GM23338 (cell line): ENCODE measurements around the gene PRDX6. TPM values are rescaled to one million over a fixed set of nuclear protein-coding genes. Genes with fewer than 3 reads are reported as not detected.

ENCODE experiments used
- ATAC-seq: fragments of 200-7000 bp; cut with Tn5 transposase; 3 replicates; pipeline ENCODE4 v1.9.1; 2020
- DNase-seq: peaks from one replicate; pipeline ENCODE4 v3.0.0-alpha.2; 2015; ENCODE audit warnings: low spot score
- H2AFZ ChIP-seq: fragments of 200-600 bp; sonication (generic); 2 replicates; pipeline ENCODE4 v1.8.0; 2016; ENCODE audit warnings: antibody characterized with exemption, mild to moderate bottlenecking, moderate library complexity
- H3F3A ChIP-seq: fragments of 200-600 bp; sonication (generic); replicated peaks from 2 replicates; pipeline ENCODE4 v1.8.0; 2017; ENCODE audit warnings: antibody characterized with exemption, mixed run types, low read depth
- H3K27ac ChIP-seq: fragments of 200-600 bp; sonication (generic); 2 replicates; pipeline ENCODE4 v1.6.1; 2016; ENCODE audit warnings: low read depth
- H3K27me3 ChIP-seq: fragments of 200-600 bp; sonication (generic); 2 replicates; pipeline ENCODE4 v1.8.0; 2016; ENCODE audit warnings: mild to moderate bottlenecking, mixed run types, moderate library complexity; ENCODE audit not compliant: insufficient read depth
- H3K36me3 ChIP-seq: fragments of 200-600 bp; sonication (generic); 2 replicates; pipeline ENCODE4 v1.8.0; 2016; ENCODE audit warnings: mild to moderate bottlenecking; ENCODE audit not compliant: insufficient read depth
- H3K4me1 ChIP-seq: fragments of 200-600 bp; sonication (generic); 2 replicates; pipeline ENCODE4 v1.8.0; 2016; ENCODE audit warnings: mild to moderate bottlenecking, moderate library complexity; ENCODE audit not compliant: insufficient read depth
- H3K4me2 ChIP-seq: fragments of 200-600 bp; sonication (generic); 2 replicates; pipeline ENCODE4 v1.7.1; 2017; ENCODE audit warnings: mixed run types
- H3K4me3 ChIP-seq: fragments of 200-600 bp; sonication (generic); 2 replicates; pipeline ENCODE4 v1.6.1; 2016; ENCODE audit warnings: mixed run types
- H3K79me2 ChIP-seq: fragments of 200-600 bp; sonication (generic); replicated peaks from 2 replicates; pipeline ENCODE4 v1.8.0; 2017; ENCODE audit warnings: mild to moderate bottlenecking; ENCODE audit not compliant: insufficient read depth
- H3K9me2 ChIP-seq: fragments of 200-600 bp; sonication (generic); 2 replicates; pipeline ENCODE4 v1.8.0; 2017; ENCODE audit not compliant: insufficient read depth
- H4K20me1 ChIP-seq: fragments of 200-600 bp; sonication (generic); replicated peaks from 2 replicates; pipeline ENCODE4 v1.8.0; 2017; ENCODE audit warnings: mild to moderate bottlenecking; ENCODE audit not compliant: insufficient read depth
- H3K27ac Mint-ChIP-seq: 2 replicates; pipeline ENCODE4 v1.8.0; 2020; ENCODE audit warnings: inconsistent platforms, mild to moderate bottlenecking, moderate library complexity, mixed read lengths
- H3K27me3 Mint-ChIP-seq: 3 replicates; pipeline ENCODE4 v1.8.0; 2022; ENCODE audit warnings: low read depth, mild to moderate bottlenecking, moderate library complexity, mixed read lengths, inconsistent platforms; ENCODE audit not compliant: insufficient read depth, poor library complexity
- H3K36me3 Mint-ChIP-seq: 3 replicates; pipeline ENCODE4 v1.8.0; 2021; ENCODE audit warnings: low read depth, mild to moderate bottlenecking, inconsistent platforms, moderate library complexity, mixed read lengths
- H3K4me1 Mint-ChIP-seq: 3 replicates; pipeline ENCODE4 v1.8.0; 2020; ENCODE audit warnings: mild to moderate bottlenecking, inconsistent platforms, mixed read lengths
- H3K4me3 Mint-ChIP-seq: 3 replicates; pipeline ENCODE4 v1.8.0; 2021; ENCODE audit warnings: moderate library complexity, mild to moderate bottlenecking, inconsistent platforms, mixed read lengths
- H3K9me3 Mint-ChIP-seq: 3 replicates; pipeline ENCODE4 v1.8.0; 2020; ENCODE audit warnings: moderate library complexity, mild to moderate bottlenecking, inconsistent platforms, mixed read lengths
- EZH2phosphoT487 ChIP-seq: fragments of 200-600 bp; sonication (generic); IDR thresholded peaks from one replicate; pipeline ENCODE4 v1.8.1; 2018; ENCODE audit warnings: antibody characterized with exemption; ENCODE audit not compliant: unreplicated experiment
- NANOG ChIP-seq: IDR thresholded peaks from 2 replicates; pipeline ENCODE4 v1.6.1; 2016; ENCODE audit warnings: antibody characterized with exemption, borderline replicate concordance
- POLR2AphosphoS5 ChIP-seq: IDR thresholded peaks from 2 replicates; pipeline ENCODE4 v1.6.1; 2016; ENCODE audit warnings: antibody characterized with exemption, low read depth
- polyA plus RNA-seq: library from polyadenylated mRNA; unstranded; fragments of >200 nt; fragmentation: Nextera tagmentation; extraction: Ambion mirVana; gene quantifications from 2 replicates; pipeline ENCODE4 v1.2.1, GENCODE V29; 2016
- total RNA-seq: library from RNA; depleted of rRNA; stranded (reverse); fragments of >200 nt; shearing (Covaris generic); gene quantifications from 2 replicates; pipeline ENCODE4 v1.2.3, GENCODE V29; 2014
- TF ChIP-seq, protein P1 (sequence below), 2 experiments: fragments of 200-600 bp in 1 of 2; sonication (generic) in 1 of 2; conservative IDR thresholded peaks; 2 replicates each; pipeline versions ENCODE4 v1.5.1 to v1.6.1; 2016 to 2017; ENCODE audit warnings: antibody characterized with exemption in 2 of 2, low read depth in 2 of 2, mild to moderate bottlenecking in 2 of 2, moderate library complexity in 1 of 2
- TF ChIP-seq, protein P2 (sequence below): IDR thresholded peaks from 2 replicates; pipeline ENCODE4 v1.6.1; 2016; ENCODE audit warnings: antibody characterized with exemption
- TF ChIP-seq, protein P3 (sequence below): IDR thresholded peaks from one replicate; pipeline ENCODE4 v1.6.1; 2018; ENCODE audit warnings: antibody characterized with exemption; ENCODE audit not compliant: unreplicated experiment
- TF ChIP-seq, protein P4 (sequence below): fragments of 250-450 bp; sonication (Bioruptor Pico); IDR thresholded peaks from 2 replicates; pipeline ENCODE4 v1.5.0; 2020; ENCODE audit warnings: mild to moderate bottlenecking, moderate library complexity

The PRDX6 gene
- total and polyA plus RNA-seq, 2 experiments from 2014 or later = 516 to 746 TPM

DNA sequence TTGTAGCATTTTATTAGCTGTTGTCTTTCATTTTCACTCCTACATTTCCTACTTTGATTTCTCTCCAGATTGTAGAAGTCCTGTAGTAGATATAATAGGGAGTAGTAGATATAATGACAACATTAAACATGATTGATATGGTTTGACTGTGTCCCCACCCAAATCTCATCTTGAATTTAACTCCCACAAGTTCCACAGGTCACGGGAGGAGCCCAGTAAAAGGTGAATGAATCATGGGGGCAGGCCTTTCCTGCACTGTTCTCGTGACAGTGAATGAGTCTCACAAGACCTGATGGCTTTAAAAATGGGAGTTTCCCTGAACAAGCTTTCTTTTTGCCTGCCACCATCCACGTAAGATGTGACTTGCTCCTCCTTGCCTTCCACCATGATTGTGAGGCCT, 7.5 kb upstream of the PRDX6 start:
- Histone ChIP-seq H3K27ac (no peak overlapping the region), H3K79me2 (peaks cover 67% of the 10 kb centered on the region), H3K27me3 (no peaks in the 10 kb centered on the region), H3K4me3 (no peak overlapping the region), H2AFZ (no peak overlapping the region), H4K20me1 (no peaks in the 10 kb centered on the region), H3K4me1 (no peaks in the 10 kb centered on the region), H3K9me2 (peaks cover 4% of the 10 kb centered on the region; the same call in 1 of the 2 replicates), H3F3A (no peaks in the 10 kb centered on the region), H3K4me2 (no peak overlapping the region), H3K36me3 (peaks cover 29% of the 10 kb centered on the region)
- DNase-seq = no peak
- TF ChIP-seq, protein P1, sequence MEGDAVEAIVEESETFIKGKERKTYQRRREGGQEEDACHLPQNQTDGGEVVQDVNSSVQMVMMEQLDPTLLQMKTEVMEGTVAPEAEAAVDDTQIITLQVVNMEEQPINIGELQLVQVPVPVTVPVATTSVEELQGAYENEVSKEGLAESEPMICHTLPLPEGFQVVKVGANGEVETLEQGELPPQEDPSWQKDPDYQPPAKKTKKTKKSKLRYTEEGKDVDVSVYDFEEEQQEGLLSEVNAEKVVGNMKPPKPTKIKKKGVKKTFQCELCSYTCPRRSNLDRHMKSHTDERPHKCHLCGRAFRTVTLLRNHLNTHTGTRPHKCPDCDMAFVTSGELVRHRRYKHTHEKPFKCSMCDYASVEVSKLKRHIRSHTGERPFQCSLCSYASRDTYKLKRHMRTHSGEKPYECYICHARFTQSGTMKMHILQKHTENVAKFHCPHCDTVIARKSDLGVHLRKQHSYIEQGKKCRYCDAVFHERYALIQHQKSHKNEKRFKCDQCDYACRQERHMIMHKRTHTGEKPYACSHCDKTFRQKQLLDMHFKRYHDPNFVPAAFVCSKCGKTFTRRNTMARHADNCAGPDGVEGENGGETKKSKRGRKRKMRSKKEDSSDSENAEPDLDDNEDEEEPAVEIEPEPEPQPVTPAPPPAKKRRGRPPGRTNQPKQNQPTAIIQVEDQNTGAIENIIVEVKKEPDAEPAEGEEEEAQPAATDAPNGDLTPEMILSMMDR (conservative IDR thresholded peaks at IDR 0.05; ENCODE audit: low read depth in 2 of 2) = no peak
- TF ChIP-seq EZH2phosphoT487 = no peak
- TF ChIP-seq, protein P2, sequence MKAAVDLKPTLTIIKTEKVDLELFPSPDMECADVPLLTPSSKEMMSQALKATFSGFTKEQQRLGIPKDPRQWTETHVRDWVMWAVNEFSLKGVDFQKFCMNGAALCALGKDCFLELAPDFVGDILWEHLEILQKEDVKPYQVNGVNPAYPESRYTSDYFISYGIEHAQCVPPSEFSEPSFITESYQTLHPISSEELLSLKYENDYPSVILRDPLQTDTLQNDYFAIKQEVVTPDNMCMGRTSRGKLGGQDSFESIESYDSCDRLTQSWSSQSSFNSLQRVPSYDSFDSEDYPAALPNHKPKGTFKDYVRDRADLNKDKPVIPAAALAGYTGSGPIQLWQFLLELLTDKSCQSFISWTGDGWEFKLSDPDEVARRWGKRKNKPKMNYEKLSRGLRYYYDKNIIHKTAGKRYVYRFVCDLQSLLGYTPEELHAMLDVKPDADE = no peak
- Mint-ChIP-seq H3K27me3 (no peaks in the 10 kb centered on the region), H3K4me3 (no peak overlapping the region), H3K27ac (no peak overlapping the region), H3K9me3 (peaks cover 63% of the 10 kb centered on the region), H3K4me1 (no peaks in the 10 kb centered on the region), H3K36me3 (peaks cover 84% of the 10 kb centered on the region)
- no peak for ATAC-seq

DNA sequence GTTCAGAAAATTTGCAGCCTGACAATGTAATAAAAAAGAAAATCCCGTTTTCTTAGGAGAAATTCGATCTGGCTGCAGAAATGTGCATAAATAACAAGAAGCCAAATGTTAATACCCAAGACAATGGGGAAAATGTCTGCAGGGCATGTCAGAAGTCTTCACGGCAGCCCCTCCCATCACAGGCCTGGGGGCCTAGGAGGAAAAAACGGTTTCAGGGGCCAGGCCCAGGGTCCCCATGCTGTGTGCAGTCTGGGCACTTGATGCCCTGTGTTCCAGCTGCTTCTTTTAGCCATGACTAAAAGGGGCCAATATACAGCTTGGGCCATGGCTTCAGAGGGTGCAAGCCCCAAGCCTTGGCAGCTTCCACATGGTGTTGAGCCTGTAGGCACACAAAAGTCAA, 6.5 kb upstream of the PRDX6 start:
- DNase-seq = peak; percentile 16
- Histone ChIP-seq H3K36me3 (peaks cover 29% of the 10 kb centered on the region), H3K79me2 (peaks cover 64% of the 10 kb centered on the region), H3K4me3 (no peak overlapping the region), H2AFZ (no peak overlapping the region), H3K9me2 (peaks cover 4% of the 10 kb centered on the region; the same call in 1 of the 2 replicates), H4K20me1 (no peaks in the 10 kb centered on the region), H3K27me3 (no peaks in the 10 kb centered on the region), H3K27ac (no peak overlapping the region), H3K4me1 (peaks cover 6% of the 10 kb centered on the region; the same call in 1 of the 2 replicates), H3F3A (no peaks in the 10 kb centered on the region), H3K4me2 (no peak overlapping the region)
- Mint-ChIP-seq H3K4me3 (no peak overlapping the region), H3K27ac (no peak overlapping the region), H3K9me3 (peaks cover 56% of the 10 kb centered on the region), H3K27me3 (no peaks in the 10 kb centered on the region), H3K4me1 (peaks cover 1% of the 10 kb centered on the region; the same call in 2 of the 3 replicates), H3K36me3 (peaks cover 80% of the 10 kb centered on the region)
- ATAC-seq = no peak
- TF ChIP-seq, protein P2 = no peak
- TF ChIP-seq, protein P3, sequence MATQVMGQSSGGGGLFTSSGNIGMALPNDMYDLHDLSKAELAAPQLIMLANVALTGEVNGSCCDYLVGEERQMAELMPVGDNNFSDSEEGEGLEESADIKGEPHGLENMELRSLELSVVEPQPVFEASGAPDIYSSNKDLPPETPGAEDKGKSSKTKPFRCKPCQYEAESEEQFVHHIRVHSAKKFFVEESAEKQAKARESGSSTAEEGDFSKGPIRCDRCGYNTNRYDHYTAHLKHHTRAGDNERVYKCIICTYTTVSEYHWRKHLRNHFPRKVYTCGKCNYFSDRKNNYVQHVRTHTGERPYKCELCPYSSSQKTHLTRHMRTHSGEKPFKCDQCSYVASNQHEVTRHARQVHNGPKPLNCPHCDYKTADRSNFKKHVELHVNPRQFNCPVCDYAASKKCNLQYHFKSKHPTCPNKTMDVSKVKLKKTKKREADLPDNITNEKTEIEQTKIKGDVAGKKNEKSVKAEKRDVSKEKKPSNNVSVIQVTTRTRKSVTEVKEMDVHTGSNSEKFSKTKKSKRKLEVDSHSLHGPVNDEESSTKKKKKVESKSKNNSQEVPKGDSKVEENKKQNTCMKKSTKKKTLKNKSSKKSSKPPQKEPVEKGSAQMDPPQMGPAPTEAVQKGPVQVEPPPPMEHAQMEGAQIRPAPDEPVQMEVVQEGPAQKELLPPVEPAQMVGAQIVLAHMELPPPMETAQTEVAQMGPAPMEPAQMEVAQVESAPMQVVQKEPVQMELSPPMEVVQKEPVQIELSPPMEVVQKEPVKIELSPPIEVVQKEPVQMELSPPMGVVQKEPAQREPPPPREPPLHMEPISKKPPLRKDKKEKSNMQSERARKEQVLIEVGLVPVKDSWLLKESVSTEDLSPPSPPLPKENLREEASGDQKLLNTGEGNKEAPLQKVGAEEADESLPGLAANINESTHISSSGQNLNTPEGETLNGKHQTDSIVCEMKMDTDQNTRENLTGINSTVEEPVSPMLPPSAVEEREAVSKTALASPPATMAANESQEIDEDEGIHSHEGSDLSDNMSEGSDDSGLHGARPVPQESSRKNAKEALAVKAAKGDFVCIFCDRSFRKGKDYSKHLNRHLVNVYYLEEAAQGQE = no peak
- TF ChIP-seq POLR2AphosphoS5 = no peak
- TF ChIP-seq, protein P4, sequence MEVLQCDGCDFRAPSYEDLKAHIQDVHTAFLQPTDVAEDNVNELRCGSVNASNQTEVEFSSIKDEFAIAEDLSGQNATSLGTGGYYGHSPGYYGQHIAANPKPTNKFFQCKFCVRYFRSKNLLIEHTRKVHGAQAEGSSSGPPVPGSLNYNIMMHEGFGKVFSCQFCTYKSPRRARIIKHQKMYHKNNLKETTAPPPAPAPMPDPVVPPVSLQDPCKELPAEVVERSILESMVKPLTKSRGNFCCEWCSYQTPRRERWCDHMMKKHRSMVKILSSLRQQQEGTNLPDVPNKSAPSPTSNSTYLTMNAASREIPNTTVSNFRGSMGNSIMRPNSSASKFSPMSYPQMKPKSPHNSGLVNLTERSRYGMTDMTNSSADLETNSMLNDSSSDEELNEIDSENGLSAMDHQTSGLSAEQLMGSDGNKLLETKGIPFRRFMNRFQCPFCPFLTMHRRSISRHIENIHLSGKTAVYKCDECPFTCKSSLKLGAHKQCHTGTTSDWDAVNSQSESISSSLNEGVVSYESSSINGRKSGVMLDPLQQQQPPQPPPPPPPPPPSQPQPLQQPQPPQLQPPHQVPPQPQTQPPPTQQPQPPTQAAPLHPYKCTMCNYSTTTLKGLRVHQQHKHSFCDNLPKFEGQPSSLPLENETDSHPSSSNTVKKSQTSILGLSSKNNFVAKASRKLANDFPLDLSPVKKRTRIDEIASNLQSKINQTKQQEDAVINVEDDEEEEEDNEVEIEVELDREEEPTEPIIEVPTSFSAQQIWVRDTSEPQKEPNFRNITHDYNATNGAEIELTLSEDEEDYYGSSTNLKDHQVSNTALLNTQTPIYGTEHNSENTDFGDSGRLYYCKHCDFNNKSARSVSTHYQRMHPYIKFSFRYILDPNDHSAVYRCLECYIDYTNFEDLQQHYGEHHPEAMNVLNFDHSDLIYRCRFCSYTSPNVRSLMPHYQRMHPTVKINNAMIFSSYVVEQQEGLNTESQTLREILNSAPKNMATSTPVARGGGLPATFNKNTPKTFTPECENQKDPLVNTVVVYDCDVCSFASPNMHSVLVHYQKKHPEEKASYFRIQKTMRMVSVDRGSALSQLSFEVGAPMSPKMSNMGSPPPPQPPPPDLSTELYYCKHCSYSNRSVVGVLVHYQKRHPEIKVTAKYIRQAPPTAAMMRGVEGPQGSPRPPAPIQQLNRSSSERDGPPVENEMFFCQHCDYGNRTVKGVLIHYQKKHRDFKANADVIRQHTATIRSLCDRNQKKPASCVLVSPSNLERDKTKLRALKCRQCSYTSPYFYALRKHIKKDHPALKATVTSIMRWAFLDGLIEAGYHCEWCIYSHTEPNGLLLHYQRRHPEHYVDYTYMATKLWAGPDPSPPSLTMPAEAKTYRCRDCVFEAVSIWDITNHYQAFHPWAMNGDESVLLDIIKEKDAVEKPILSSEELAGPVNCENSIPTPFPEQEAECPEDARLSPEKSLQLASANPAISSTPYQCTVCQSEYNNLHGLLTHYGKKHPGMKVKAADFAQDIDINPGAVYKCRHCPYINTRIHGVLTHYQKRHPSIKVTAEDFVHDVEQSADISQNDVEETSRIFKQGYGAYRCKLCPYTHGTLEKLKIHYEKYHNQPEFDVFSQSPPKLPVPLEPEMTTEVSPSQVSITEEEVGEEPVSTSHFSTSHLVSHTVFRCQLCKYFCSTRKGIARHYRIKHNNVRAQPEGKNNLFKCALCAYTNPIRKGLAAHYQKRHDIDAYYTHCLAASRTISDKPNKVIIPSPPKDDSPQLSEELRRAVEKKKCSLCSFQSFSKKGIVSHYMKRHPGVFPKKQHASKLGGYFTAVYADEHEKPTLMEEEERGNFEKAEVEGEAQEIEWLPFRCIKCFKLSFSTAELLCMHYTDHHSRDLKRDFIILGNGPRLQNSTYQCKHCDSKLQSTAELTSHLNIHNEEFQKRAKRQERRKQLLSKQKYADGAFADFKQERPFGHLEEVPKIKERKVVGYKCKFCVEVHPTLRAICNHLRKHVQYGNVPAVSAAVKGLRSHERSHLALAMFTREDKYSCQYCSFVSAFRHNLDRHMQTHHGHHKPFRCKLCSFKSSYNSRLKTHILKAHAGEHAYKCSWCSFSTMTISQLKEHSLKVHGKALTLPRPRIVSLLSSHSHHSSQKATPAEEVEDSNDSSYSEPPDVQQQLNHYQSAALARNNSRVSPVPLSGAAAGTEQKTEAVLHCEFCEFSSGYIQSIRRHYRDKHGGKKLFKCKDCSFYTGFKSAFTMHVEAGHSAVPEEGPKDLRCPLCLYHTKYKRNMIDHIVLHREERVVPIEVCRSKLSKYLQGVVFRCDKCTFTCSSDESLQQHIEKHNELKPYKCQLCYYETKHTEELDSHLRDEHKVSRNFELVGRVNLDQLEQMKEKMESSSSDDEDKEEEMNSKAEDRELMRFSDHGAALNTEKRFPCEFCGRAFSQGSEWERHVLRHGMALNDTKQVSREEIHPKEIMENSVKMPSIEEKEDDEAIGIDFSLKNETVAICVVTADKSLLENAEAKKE (CRISPR knock-in tag) = no peak
- TF ChIP-seq EZH2phosphoT487 = no peak
- TF ChIP-seq NANOG = no peak
